Neutrophil (primary cell): Measurements from ENCODE around the gene VAV1.
A peak's percentile ranks its signal among the peaks of the same experiment; 100 is the strongest.

Source experiments
- H3K27ac ChIP-seq: fragments of 200-600 bp; sonication (generic); 2 replicates; pipeline ENCODE4 v1.5.1; 2016; ENCODE audit warnings: mild to moderate bottlenecking, moderate library complexity
- H3K27me3 ChIP-seq: fragments of 200-600 bp; sonication (generic); 2 replicates; pipeline ENCODE4 v1.6.0; 2016; ENCODE audit warnings: mild to moderate bottlenecking
- H3K36me3 ChIP-seq: fragments of 200-600 bp; sonication (generic); 2 replicates; pipeline ENCODE4 v1.5.1; 2017
- H3K4me1 ChIP-seq, 2 experiments: fragments of 200-600 bp in 1 of 2; sonication (generic) in 1 of 2; 1 replicate in 1 of 2; 2 replicates in 1 of 2; pipeline versions ENCODE4 v1.5.1 to v1.6.1; 2013 to 2016; ENCODE audit warnings: low read depth in 1 of 2, low read length in 1 of 2, mild to moderate bottlenecking in 1 of 2, moderate library complexity in 1 of 2; ENCODE audit not compliant: control insufficient read depth in 1 of 2, insufficient read depth in 1 of 2
- H3K4me3 ChIP-seq, 2 experiments: fragments of 200-600 bp in 1 of 2; sonication (generic) in 1 of 2; 1 replicate in 1 of 2; 2 replicates in 1 of 2; pipeline ENCODE4 v1.5.1; 2013 to 2016; ENCODE audit warnings: low read depth in 1 of 2, low read length in 1 of 2, mild to moderate bottlenecking in 1 of 2, moderate library complexity in 1 of 2
- H3K9me3 ChIP-seq: fragments of 200-600 bp; sonication (generic); 2 replicates; pipeline ENCODE4 v1.5.1; 2016
- CTCF ChIP-seq: fragments of 200-600 bp; sonication (generic); IDR thresholded peaks from 2 replicates; pipeline ENCODE4 v1.5.1; 2016; ENCODE audit warnings: antibody characterized with exemption

The VAV1 gene

GRCh38 chr19:6807291-6807690, 34.8 kb downstream of the VAV1 start:
- Histone ChIP-seq H3K36me3 (peaks cover 13% of the 10 kb centered on the region), H3K9me3 (no peaks in the 10 kb centered on the region), H3K27me3 (no peaks in the 10 kb centered on the region), H3K27ac (no peak overlapping the region), H3K4me1 (peaks cover 19 to 38% of the 10 kb centered on the region in 2 experiments), H3K4me3 (no peak overlapping the region)
- TF ChIP-seq CTCF: no peak

GRCh38 chr19:6808494-6808893, 36.0 kb downstream of the VAV1 start:
- no peak for TF ChIP-seq CTCF
- Histone ChIP-seq H3K36me3 (peaks cover 13% of the 10 kb centered on the region), H3K27ac (no peak overlapping the region), H3K27me3 (no peaks in the 10 kb centered on the region), H3K4me1 (peaks cover 7 to 37% of the 10 kb centered on the region in 2 experiments), H3K4me3 (no peak overlapping the region), H3K9me3 (no peaks in the 10 kb centered on the region)

GRCh38 chr19:6809262-6809661, 36.8 kb downstream of the VAV1 start:
- no peaks in the 10 kb centered on the region for H3K9me3 ChIP-seq
- H3K4me3 ChIP-seq: no peak overlapping the region
- no peaks in the 10 kb centered on the region for H3K27me3 ChIP-seq
- H3K4me1 ChIP-seq: peaks cover 8 to 39% of the 10 kb centered on the region in 2 experiments
- peaks cover 13% of the 10 kb centered on the region for H3K36me3 ChIP-seq
- TF ChIP-seq CTCF: no peak
- H3K27ac ChIP-seq: peak overlapping the region; percentile 36

- no peaks in the 10 kb centered on the region for H3K9me3 ChIP-seq
- H3K4me1 ChIP-seq: peaks cover 18 to 41% of the 10 kb centered on the region in 2 experiments
- no peak for TF ChIP-seq CTCF
- H3K4me3 ChIP-seq: no peak overlapping the region
- H3K27ac ChIP-seq: peak overlapping the region; percentile 31
- peaks cover 22% of the 10 kb centered on the region for H3K36me3 ChIP-seq
- H3K27me3 ChIP-seq: no peaks in the 10 kb centered on the region
Observed at GRCh38 chr19:6811378-6811777, 38.9 kb downstream of the VAV1 start.

GRCh38 chr19:6811906-6812305, 39.4 kb downstream of the VAV1 start:
- Histone ChIP-seq H3K27ac (peak overlapping the region; percentile 31), H3K4me1 (peaks cover 18 to 41% of the 10 kb centered on the region in 2 experiments)

More at GRCh38 chr19:6811906-6812305, 39.4 kb downstream of the VAV1 start:
- H3K36me3 ChIP-seq: peaks cover 26% of the 10 kb centered on the region
- H3K9me3 ChIP-seq: no peaks in the 10 kb centered on the region
- H3K4me3 ChIP-seq: no peak overlapping the region
- no peak for TF ChIP-seq CTCF
- no peaks in the 10 kb centered on the region for H3K27me3 ChIP-seq
